GM19438 (cell line): ENCODE measurements around the gene C1QB.

Source experiments
- ATAC-seq: cut with Tn5 transposase; IDR thresholded peaks from one replicate; pipeline ENCODE4 v1.9.1; 2021; ENCODE audit warnings: low read depth; ENCODE audit not compliant: unreplicated experiment

C1QB gene

GRCh38 chr1:22633697-22634463 is 19.2 kb upstream of the C1QB start:
- ATAC-seq: no peak

- no peak for ATAC-seq
Observed at GRCh38 chr1:22635436-22635835, 17.6 kb upstream of the C1QB start.

- ATAC-seq: no peak
Observed at GRCh38 chr1:22636353-22636752, 16.7 kb upstream of the C1QB start, which contains the start of gene C1QA. Gene C1QA, plus strand, starts transcription at chr1:22636628. Its CDS starts 989 bp downstream, at chr1:22637617.

GRCh38 chr1:22636927-22637326 is 16.1 kb upstream of the C1QB start:
- no peak for ATAC-seq

GRCh38 chr1:22637907-22638445 is 15.1 kb upstream of the C1QB start:
- ATAC-seq: no peak

GRCh38 chr1:22638476-22639234 is 14.4 kb upstream of the C1QB start:
- no peak for ATAC-seq

- no peak for ATAC-seq
Observed at GRCh38 chr1:22639286-22639685, 13.8 kb upstream of the C1QB start.

GRCh38 chr1:22641247-22641646 is 11.8 kb upstream of the C1QB start:
- ATAC-seq: no peak

GRCh38 chr1:22641906-22642636 is 11.0 kb upstream of the C1QB start:
- ATAC-seq: no peak

- ATAC-seq: no peak
Observed at GRCh38 chr1:22643381-22643780, 9.7 kb upstream of the C1QB start, which contains the start of gene C1QC. Gene C1QC, plus strand, starts transcription at chr1:22643633. Its CDS starts 391 bp downstream, at chr1:22644024.

- no peak for ATAC-seq
Observed at GRCh38 chr1:22643928-22644327, 9.1 kb upstream of the C1QB start.

GRCh38 chr1:22645931-22646330 is 7.1 kb upstream of the C1QB start:
- ATAC-seq: no peak

- no peak for ATAC-seq
Observed at GRCh38 chr1:22646384-22646783, 6.7 kb upstream of the C1QB start.

- ATAC-seq: no peak
Observed at GRCh38 chr1:22650089-22650693, 2.8 kb upstream of the C1QB start.

- ATAC-seq: no peak
Observed at GRCh38 chr1:22651941-22652856, 837 bp upstream of the C1QB start.

- no peak for ATAC-seq
Observed at GRCh38 chr1:22654692-22655091, 1.7 kb downstream of the C1QB start.

GRCh38 chr1:22658385-22659163 is 5.5 kb downstream of the C1QB start:
- no peak for ATAC-seq

GRCh38 chr1:22660716-22661241 is 7.7 kb downstream of the C1QB start:
- no peak for ATAC-seq
